ENCODE data around the gene ABCA5. TPM values are rescaled to one million over a fixed set of nuclear protein-coding genes. Genes with fewer than 3 reads are reported as not detected.
"Not testable (repeated sequence)": the region's sequence is repeated elsewhere in the genome, so short reads cannot be mapped to it uniquely, and the experiment has no call there.

ABCA5 gene
- total RNA-seq, 4 donors from 2014 or later, result 36.9 to 63.3 (median 46.5) TPM

DNA sequence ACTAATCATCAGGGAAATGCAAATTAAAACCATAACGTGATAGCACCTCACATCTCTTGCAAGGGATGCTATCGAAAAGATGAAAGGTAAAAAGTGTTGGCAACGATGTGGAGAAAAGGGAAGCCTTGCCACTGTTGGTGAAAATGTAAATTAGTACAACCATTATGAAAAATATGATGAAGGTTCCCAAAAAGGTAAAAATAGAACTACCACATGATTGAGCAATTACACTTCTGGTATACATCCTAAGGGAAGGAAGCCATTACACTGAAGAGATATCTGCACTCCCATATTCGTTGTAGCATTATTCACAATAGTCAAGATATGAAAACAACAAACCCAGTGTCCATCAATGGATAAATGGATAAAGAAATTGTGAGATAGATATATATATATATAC, 119.8 kb downstream of the ABCA5 start:
- intact Hi-C loops (cut with DNase I; ENCODE audit: low total_unique reads), result no loop called here
- WGBS, 2 donors, result 82 to 84% methylated on average over 4 of the region's 4 CpGs

DNA sequence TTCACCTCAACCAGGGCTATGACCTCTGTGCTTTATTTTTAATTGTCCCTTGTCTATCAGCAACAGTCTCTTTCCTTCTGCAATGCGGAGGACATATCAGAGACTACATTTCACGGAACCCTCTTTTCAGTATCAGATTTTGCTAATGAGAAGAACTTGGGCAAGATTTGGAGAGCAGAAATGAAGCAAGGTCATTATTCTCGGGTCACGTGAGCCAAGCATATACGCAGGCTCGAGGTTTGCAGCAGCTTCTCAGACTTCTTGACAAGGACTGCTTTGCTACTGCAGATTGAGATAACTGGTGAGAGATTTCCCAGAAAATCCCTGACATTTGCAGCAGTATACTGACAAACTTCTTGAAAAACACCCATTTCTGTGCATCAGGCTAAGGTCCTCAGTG, 128.7 kb downstream of the ABCA5 start:
- intact Hi-C loops (cut with DNase I; ENCODE audit: low total_unique reads), result no loop called here
- 91 to 95% methylated on average over 6 of the region's 6 CpGs for WGBS, 2 donors
- DNase-seq (ENCODE audit: low spot score in 2 of 2), result no peak
- H3K4me3 ChIP-seq (ENCODE audit: low read depth, poor library complexity, severe bottlenecking), result no peak overlapping the region
- TF ChIP-seq, protein P1, sequence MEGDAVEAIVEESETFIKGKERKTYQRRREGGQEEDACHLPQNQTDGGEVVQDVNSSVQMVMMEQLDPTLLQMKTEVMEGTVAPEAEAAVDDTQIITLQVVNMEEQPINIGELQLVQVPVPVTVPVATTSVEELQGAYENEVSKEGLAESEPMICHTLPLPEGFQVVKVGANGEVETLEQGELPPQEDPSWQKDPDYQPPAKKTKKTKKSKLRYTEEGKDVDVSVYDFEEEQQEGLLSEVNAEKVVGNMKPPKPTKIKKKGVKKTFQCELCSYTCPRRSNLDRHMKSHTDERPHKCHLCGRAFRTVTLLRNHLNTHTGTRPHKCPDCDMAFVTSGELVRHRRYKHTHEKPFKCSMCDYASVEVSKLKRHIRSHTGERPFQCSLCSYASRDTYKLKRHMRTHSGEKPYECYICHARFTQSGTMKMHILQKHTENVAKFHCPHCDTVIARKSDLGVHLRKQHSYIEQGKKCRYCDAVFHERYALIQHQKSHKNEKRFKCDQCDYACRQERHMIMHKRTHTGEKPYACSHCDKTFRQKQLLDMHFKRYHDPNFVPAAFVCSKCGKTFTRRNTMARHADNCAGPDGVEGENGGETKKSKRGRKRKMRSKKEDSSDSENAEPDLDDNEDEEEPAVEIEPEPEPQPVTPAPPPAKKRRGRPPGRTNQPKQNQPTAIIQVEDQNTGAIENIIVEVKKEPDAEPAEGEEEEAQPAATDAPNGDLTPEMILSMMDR (IDR thresholded peaks at IDR 0.05), result no peak
- TF ChIP-seq POLR2A (IDR thresholded peaks at IDR 0.05), result no peak

More for the DNA sequence above, 119.8 kb downstream of the ABCA5 start:
- no peak for DNase-seq (ENCODE audit: low spot score in 2 of 2)
- TF ChIP-seq, protein P1 (IDR thresholded peaks at IDR 0.05), result no peak
- no peak for TF ChIP-seq POLR2A (IDR thresholded peaks at IDR 0.05)
- no peak overlapping the region for H3K4me3 ChIP-seq (ENCODE audit: low read depth, poor library complexity, severe bottlenecking)

DNA sequence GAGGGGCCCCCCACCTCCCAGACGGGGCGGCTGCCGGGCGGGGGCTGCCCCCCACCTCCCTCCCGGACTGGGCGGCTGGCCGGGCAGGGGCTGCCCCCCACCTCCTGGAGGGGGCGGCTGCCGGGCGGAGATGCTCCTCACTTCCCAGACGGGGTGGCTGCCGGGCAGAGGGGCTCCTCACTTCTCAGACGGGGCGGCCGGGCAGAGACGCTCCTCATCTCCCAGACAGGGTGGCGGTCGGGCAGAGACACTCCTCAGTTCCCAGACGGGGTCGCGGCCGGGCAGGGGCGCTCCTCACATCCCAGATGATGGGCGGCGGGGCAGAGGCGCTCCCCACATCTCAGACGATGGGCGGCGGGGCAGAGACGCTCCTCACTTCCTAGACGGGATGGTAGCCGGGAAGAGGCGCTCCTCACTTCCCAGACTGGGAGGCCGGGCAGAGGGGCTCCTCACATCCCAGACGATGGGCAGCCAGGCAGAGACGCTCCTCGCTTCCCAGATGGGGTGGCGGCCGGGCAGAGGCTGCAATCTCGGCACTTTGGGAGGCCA, 130.8 kb downstream of the ABCA5 start:
- 95 to 96% methylated on average over 33 to 35 of the region's 40 CpGs for WGBS, 2 donors
- H3K4me3 ChIP-seq (ENCODE audit: low read depth, poor library complexity, severe bottlenecking); DNase-seq (ENCODE audit: low spot score in 2 of 2); intact Hi-C loops (cut with DNase I; ENCODE audit: low total_unique reads): not testable (repeated sequence)

Other genes with a start within 250 kb of the ABCA5 start
- 10 to 100 TPM; 16.3 to 29.0 (median 16.8) TPM for gene ABCA6, start 185.2 kb downstream of the ABCA5 start, total RNA-seq
- 1 to 10 TPM; 1.9 to 8.9 (median 3.6) TPM for gene ABCA10, start 98.3 kb downstream of the ABCA5 start, total RNA-seq
- 1 to 10 TPM; 1.7 to 4.4 (median 2.0) TPM for gene MAP2K6, start 87.6 kb upstream of the ABCA5 start, total RNA-seq